GM23338 (cell line): Measurements from ENCODE around the gene SLC19A1. TPM values are rescaled to one million over a fixed set of nuclear protein-coding genes. Genes with fewer than 3 reads are reported as not detected.

Source experiments
- ATAC-seq: fragments of 200-7000 bp; cut with Tn5 transposase; 3 replicates; pipeline ENCODE4 v1.9.1; 2020
- DNase-seq: peaks from one replicate; pipeline ENCODE4 v3.0.0-alpha.2; 2015; ENCODE audit warnings: low spot score
- H2AFZ ChIP-seq: fragments of 200-600 bp; sonication (generic); 2 replicates; pipeline ENCODE4 v1.8.0; 2016; ENCODE audit warnings: antibody characterized with exemption, mild to moderate bottlenecking, moderate library complexity
- H3F3A ChIP-seq: fragments of 200-600 bp; sonication (generic); replicated peaks from 2 replicates; pipeline ENCODE4 v1.8.0; 2017; ENCODE audit warnings: antibody characterized with exemption, mixed run types, low read depth
- H3K27ac ChIP-seq: fragments of 200-600 bp; sonication (generic); 2 replicates; pipeline ENCODE4 v1.6.1; 2016; ENCODE audit warnings: low read depth
- H3K27me3 ChIP-seq: fragments of 200-600 bp; sonication (generic); 2 replicates; pipeline ENCODE4 v1.8.0; 2016; ENCODE audit warnings: mild to moderate bottlenecking, mixed run types, moderate library complexity; ENCODE audit not compliant: insufficient read depth
- H3K36me3 ChIP-seq: fragments of 200-600 bp; sonication (generic); 2 replicates; pipeline ENCODE4 v1.8.0; 2016; ENCODE audit warnings: mild to moderate bottlenecking; ENCODE audit not compliant: insufficient read depth
- H3K4me1 ChIP-seq: fragments of 200-600 bp; sonication (generic); 2 replicates; pipeline ENCODE4 v1.8.0; 2016; ENCODE audit warnings: mild to moderate bottlenecking, moderate library complexity; ENCODE audit not compliant: insufficient read depth
- H3K4me2 ChIP-seq: fragments of 200-600 bp; sonication (generic); 2 replicates; pipeline ENCODE4 v1.7.1; 2017; ENCODE audit warnings: mixed run types
- H3K4me3 ChIP-seq: fragments of 200-600 bp; sonication (generic); 2 replicates; pipeline ENCODE4 v1.6.1; 2016; ENCODE audit warnings: mixed run types
- H3K79me2 ChIP-seq: fragments of 200-600 bp; sonication (generic); replicated peaks from 2 replicates; pipeline ENCODE4 v1.8.0; 2017; ENCODE audit warnings: mild to moderate bottlenecking; ENCODE audit not compliant: insufficient read depth
- H3K9me2 ChIP-seq: fragments of 200-600 bp; sonication (generic); 2 replicates; pipeline ENCODE4 v1.8.0; 2017; ENCODE audit not compliant: insufficient read depth
- H4K20me1 ChIP-seq: fragments of 200-600 bp; sonication (generic); replicated peaks from 2 replicates; pipeline ENCODE4 v1.8.0; 2017; ENCODE audit warnings: mild to moderate bottlenecking; ENCODE audit not compliant: insufficient read depth
- H3K27ac Mint-ChIP-seq: 2 replicates; pipeline ENCODE4 v1.8.0; 2020; ENCODE audit warnings: inconsistent platforms, mild to moderate bottlenecking, moderate library complexity, mixed read lengths
- H3K27me3 Mint-ChIP-seq: 3 replicates; pipeline ENCODE4 v1.8.0; 2022; ENCODE audit warnings: low read depth, mild to moderate bottlenecking, moderate library complexity, mixed read lengths, inconsistent platforms; ENCODE audit not compliant: insufficient read depth, poor library complexity
- H3K36me3 Mint-ChIP-seq: 3 replicates; pipeline ENCODE4 v1.8.0; 2021; ENCODE audit warnings: low read depth, mild to moderate bottlenecking, inconsistent platforms, moderate library complexity, mixed read lengths
- H3K4me1 Mint-ChIP-seq: 3 replicates; pipeline ENCODE4 v1.8.0; 2020; ENCODE audit warnings: mild to moderate bottlenecking, inconsistent platforms, mixed read lengths
- H3K4me3 Mint-ChIP-seq: 3 replicates; pipeline ENCODE4 v1.8.0; 2021; ENCODE audit warnings: moderate library complexity, mild to moderate bottlenecking, inconsistent platforms, mixed read lengths
- H3K9me3 Mint-ChIP-seq: 3 replicates; pipeline ENCODE4 v1.8.0; 2020; ENCODE audit warnings: moderate library complexity, mild to moderate bottlenecking, inconsistent platforms, mixed read lengths
- CREB1 ChIP-seq: fragments of 250-450 bp; sonication (Bioruptor Pico); IDR thresholded peaks from 2 replicates; pipeline ENCODE4 v1.5.0; 2020; ENCODE audit warnings: low read depth, mild to moderate bottlenecking, moderate library complexity
- CTCF ChIP-seq, 2 experiments: fragments of 200-600 bp in 1 of 2; sonication (generic) in 1 of 2; conservative IDR thresholded peaks; 2 replicates each; pipeline versions ENCODE4 v1.5.1 to v1.6.1; 2016 to 2017; ENCODE audit warnings: antibody characterized with exemption in 2 of 2, low read depth in 2 of 2, mild to moderate bottlenecking in 2 of 2, moderate library complexity in 1 of 2
- EZH2 ChIP-seq: fragments of 200-600 bp; sonication (generic); IDR thresholded peaks from one replicate; pipeline ENCODE4 v1.8.0; 2017; ENCODE audit warnings: antibody characterized with exemption, mild to moderate bottlenecking, low read depth; ENCODE audit not compliant: unreplicated experiment
- EZH2phosphoT487 ChIP-seq: fragments of 200-600 bp; sonication (generic); IDR thresholded peaks from one replicate; pipeline ENCODE4 v1.8.1; 2018; ENCODE audit warnings: antibody characterized with exemption; ENCODE audit not compliant: unreplicated experiment
- JUNB ChIP-seq: IDR thresholded peaks from one replicate; pipeline ENCODE4 v1.6.1; 2016; ENCODE audit warnings: antibody characterized with exemption; ENCODE audit not compliant: unreplicated experiment
- NANOG ChIP-seq: IDR thresholded peaks from 2 replicates; pipeline ENCODE4 v1.6.1; 2016; ENCODE audit warnings: antibody characterized with exemption, borderline replicate concordance
- POLR2AphosphoS5 ChIP-seq: IDR thresholded peaks from 2 replicates; pipeline ENCODE4 v1.6.1; 2016; ENCODE audit warnings: antibody characterized with exemption, low read depth
- REST ChIP-seq: IDR thresholded peaks from one replicate; pipeline ENCODE4 v1.6.1; 2018; ENCODE audit warnings: antibody characterized with exemption; ENCODE audit not compliant: unreplicated experiment
- STAT1 ChIP-seq: IDR thresholded peaks from one replicate; pipeline ENCODE4 v1.6.1; 2016; ENCODE audit warnings: antibody characterized with exemption; ENCODE audit not compliant: unreplicated experiment
- ZNF114 ChIP-seq: fragments of 250-450 bp; sonication (Bioruptor Pico); IDR thresholded peaks from 2 replicates; pipeline ENCODE4 v1.5.0; 2020; ENCODE audit warnings: mild to moderate bottlenecking, moderate library complexity
- ZNF331 ChIP-seq: fragments of 250-450 bp; sonication (Bioruptor Pico); IDR thresholded peaks from 2 replicates; pipeline ENCODE4 v1.5.0; 2020; ENCODE audit warnings: low read depth, mild to moderate bottlenecking, moderate library complexity
- ZNF462 ChIP-seq: fragments of 250-450 bp; sonication (Bioruptor Pico); IDR thresholded peaks from 2 replicates; pipeline ENCODE4 v1.5.0; 2020; ENCODE audit warnings: mild to moderate bottlenecking, moderate library complexity
- polyA plus RNA-seq: library from polyadenylated mRNA; unstranded; fragments of >200 nt; fragmentation: Nextera tagmentation; extraction: Ambion mirVana; gene quantifications from 2 replicates; pipeline ENCODE4 v1.2.1, GENCODE V29; 2016
- total RNA-seq: library from RNA; depleted of rRNA; stranded (reverse); fragments of >200 nt; shearing (Covaris generic); gene quantifications from 2 replicates; pipeline ENCODE4 v1.2.3, GENCODE V29; 2014
- TF ChIP-seq, protein P1 (sequence below): IDR thresholded peaks from 2 replicates; pipeline ENCODE4 v1.6.1; 2016; ENCODE audit warnings: antibody characterized with exemption

SLC19A1 gene
- total and polyA plus RNA-seq, 2 experiments from 2014 or later, result 31.2 to 33.0 TPM

- no peak for DNase-seq
- no peak for ATAC-seq
- Mint-ChIP-seq H3K4me3 (no peak overlapping the region), H3K4me1 (no peaks in the 10 kb centered on the region), H3K27me3 (peaks cover 10% of the 10 kb centered on the region), H3K36me3 (peaks cover 63% of the 10 kb centered on the region), H3K27ac (no peak overlapping the region), H3K9me3 (peaks cover 45% of the 10 kb centered on the region)
- TF ChIP-seq CREB1 (no peak), CTCF (conservative IDR thresholded peaks at IDR 0.05; ENCODE audit: low read depth in 2 of 2) (no peak), ZNF114 (CRISPR knock-in tag) (no peak), STAT1 (no peak), ZNF462 (no peak), ZNF331 (CRISPR knock-in tag) (no peak), EZH2phosphoT487 (no peak), POLR2AphosphoS5 (no peak), REST (no peak), EZH2 (no peak), JUNB (no peak), NANOG (no peak)
- TF ChIP-seq, protein P1, sequence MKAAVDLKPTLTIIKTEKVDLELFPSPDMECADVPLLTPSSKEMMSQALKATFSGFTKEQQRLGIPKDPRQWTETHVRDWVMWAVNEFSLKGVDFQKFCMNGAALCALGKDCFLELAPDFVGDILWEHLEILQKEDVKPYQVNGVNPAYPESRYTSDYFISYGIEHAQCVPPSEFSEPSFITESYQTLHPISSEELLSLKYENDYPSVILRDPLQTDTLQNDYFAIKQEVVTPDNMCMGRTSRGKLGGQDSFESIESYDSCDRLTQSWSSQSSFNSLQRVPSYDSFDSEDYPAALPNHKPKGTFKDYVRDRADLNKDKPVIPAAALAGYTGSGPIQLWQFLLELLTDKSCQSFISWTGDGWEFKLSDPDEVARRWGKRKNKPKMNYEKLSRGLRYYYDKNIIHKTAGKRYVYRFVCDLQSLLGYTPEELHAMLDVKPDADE, result no peak
- H3K79me2 ChIP-seq, result peaks cover 6% of the 10 kb centered on the region
- no peak overlapping the region for H3K4me3 ChIP-seq
- no peak overlapping the region for H2AFZ ChIP-seq
- H3K36me3 ChIP-seq, result peaks cover 25% of the 10 kb centered on the region
- H3K27me3 ChIP-seq, result no peaks in the 10 kb centered on the region
- no peaks in the 10 kb centered on the region for H3K4me1 ChIP-seq
- no peak overlapping the region for H3K27ac ChIP-seq
- H3F3A ChIP-seq, result peaks cover 7% of the 10 kb centered on the region
- no peaks in the 10 kb centered on the region for H4K20me1 ChIP-seq
- H3K9me2 ChIP-seq, result no peaks in the 10 kb centered on the region; the same call in 1 of the 2 replicates
- H3K4me2 ChIP-seq, result no peak overlapping the region
Observed at GRCh38 chr21:45516671-45517151, 25.5 kb downstream of the SLC19A1 start.
